Endothelial cell (in vitro differentiated cells): ENCODE measurements around the gene KSR2. TPM values are rescaled to one million over a fixed set of nuclear protein-coding genes. Genes with fewer than 3 reads are reported as not detected.

ENCODE experiments used
- DNase-seq: peaks from one replicate; pipeline ENCODE4 v3.0.0; 2021; ENCODE audit warnings: low spot score
- H3K27ac Mint-ChIP-seq: one replicate; pipeline ENCODE4 v1.8.0; 2021; ENCODE audit warnings: mixed read lengths, inconsistent platforms; ENCODE audit not compliant: unreplicated experiment
- H3K27me3 Mint-ChIP-seq: one replicate; pipeline ENCODE4 v1.8.0; 2021; ENCODE audit warnings: mild to moderate bottlenecking, moderate library complexity, mixed read lengths, inconsistent platforms; ENCODE audit not compliant: unreplicated experiment
- H3K36me3 Mint-ChIP-seq: one replicate; pipeline ENCODE4 v1.8.0; 2021; ENCODE audit warnings: mild to moderate bottlenecking, low read depth, mixed read lengths, inconsistent platforms; ENCODE audit not compliant: unreplicated experiment
- H3K4me1 Mint-ChIP-seq: one replicate; pipeline ENCODE4 v1.8.0; 2021; ENCODE audit warnings: mild to moderate bottlenecking, mixed read lengths, inconsistent platforms; ENCODE audit not compliant: unreplicated experiment
- H3K4me3 Mint-ChIP-seq: one replicate; pipeline ENCODE4 v1.8.0; 2021; ENCODE audit warnings: mild to moderate bottlenecking, mixed read lengths, inconsistent platforms; ENCODE audit not compliant: unreplicated experiment
- H3K9me3 Mint-ChIP-seq: one replicate; pipeline ENCODE4 v1.8.0; 2021; ENCODE audit warnings: mixed read lengths, inconsistent platforms; ENCODE audit not compliant: unreplicated experiment
- total RNA-seq: library from RNA; stranded (reverse); fragmentation: NEBNext Ultra II Directional; extraction: Animal tissue kit (Norgen Biotek cat#: 25700); gene quantifications from one replicate; pipeline ENCODE4 v1.2.1, GENCODE V29; 2021; ENCODE audit not compliant: unreplicated experiment
- TF ChIP-seq, protein P1 (sequence below): fragments of 200-600 bp; sonication (generic); IDR thresholded peaks from one replicate; pipeline ENCODE4 v1.5.0; 2021; ENCODE audit warnings: antibody characterized with exemption; ENCODE audit not compliant: unreplicated experiment

Gene KSR2
- total RNA-seq, 1 donor from 2014 or later: 0.05 TPM

- peaks cover 6% of the 10 kb centered on the region for H3K27me3 Mint-ChIP-seq
These were observed 179.4 kb downstream of the KSR2 start for GRCh38 chr12:117789195-117789912.

DNA sequence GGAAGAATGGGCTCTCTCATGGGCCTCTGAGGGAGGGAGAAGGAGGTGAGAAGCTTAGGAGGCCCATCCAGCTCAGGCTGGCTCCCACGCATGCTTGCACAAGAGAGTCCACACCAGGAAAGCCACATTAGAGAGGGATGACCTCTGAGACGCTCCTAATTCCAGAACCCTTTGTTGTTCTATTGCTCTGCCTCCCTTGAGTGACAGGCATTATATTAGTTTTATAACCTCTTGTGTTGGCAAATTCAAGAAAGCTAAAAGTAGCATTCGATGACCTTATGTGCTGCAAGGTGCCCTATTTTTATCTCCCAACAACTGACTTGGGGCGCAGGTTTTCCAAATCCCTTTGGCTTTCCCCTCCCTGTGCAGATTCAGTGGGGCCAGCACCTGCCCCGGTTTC lies 190.1 kb downstream of the KSR2 start:
- Mint-ChIP-seq H3K4me1 (no peaks in the 10 kb centered on the region), H3K9me3 (no peaks in the 10 kb centered on the region), H3K4me3 (no peak overlapping the region), H3K27ac (no peak overlapping the region), H3K27me3 (no peaks in the 10 kb centered on the region), H3K36me3 (no peaks in the 10 kb centered on the region)
- no peak for DNase-seq
- TF ChIP-seq, protein P1, sequence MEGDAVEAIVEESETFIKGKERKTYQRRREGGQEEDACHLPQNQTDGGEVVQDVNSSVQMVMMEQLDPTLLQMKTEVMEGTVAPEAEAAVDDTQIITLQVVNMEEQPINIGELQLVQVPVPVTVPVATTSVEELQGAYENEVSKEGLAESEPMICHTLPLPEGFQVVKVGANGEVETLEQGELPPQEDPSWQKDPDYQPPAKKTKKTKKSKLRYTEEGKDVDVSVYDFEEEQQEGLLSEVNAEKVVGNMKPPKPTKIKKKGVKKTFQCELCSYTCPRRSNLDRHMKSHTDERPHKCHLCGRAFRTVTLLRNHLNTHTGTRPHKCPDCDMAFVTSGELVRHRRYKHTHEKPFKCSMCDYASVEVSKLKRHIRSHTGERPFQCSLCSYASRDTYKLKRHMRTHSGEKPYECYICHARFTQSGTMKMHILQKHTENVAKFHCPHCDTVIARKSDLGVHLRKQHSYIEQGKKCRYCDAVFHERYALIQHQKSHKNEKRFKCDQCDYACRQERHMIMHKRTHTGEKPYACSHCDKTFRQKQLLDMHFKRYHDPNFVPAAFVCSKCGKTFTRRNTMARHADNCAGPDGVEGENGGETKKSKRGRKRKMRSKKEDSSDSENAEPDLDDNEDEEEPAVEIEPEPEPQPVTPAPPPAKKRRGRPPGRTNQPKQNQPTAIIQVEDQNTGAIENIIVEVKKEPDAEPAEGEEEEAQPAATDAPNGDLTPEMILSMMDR: no peak

More at GRCh38 chr12:117789195-117789912, 179.4 kb downstream of the KSR2 start:
- H3K9me3 Mint-ChIP-seq: no peaks in the 10 kb centered on the region
- no peaks in the 10 kb centered on the region for H3K4me1 Mint-ChIP-seq
- no peak overlapping the region for H3K4me3 Mint-ChIP-seq
- H3K36me3 Mint-ChIP-seq: no peaks in the 10 kb centered on the region
- DNase-seq: no peak
- TF ChIP-seq, protein P1: no peak
- no peak overlapping the region for H3K27ac Mint-ChIP-seq

GRCh38 chr12:117774941-117775775 lies 193.6 kb downstream of the KSR2 start:
- Mint-ChIP-seq H3K27ac (no peak overlapping the region), H3K9me3 (no peaks in the 10 kb centered on the region), H3K4me3 (no peak overlapping the region), H3K36me3 (no peaks in the 10 kb centered on the region), H3K27me3 (no peaks in the 10 kb centered on the region), H3K4me1 (no peaks in the 10 kb centered on the region)
- TF ChIP-seq, protein P1: no peak
- no peak for DNase-seq

DNA sequence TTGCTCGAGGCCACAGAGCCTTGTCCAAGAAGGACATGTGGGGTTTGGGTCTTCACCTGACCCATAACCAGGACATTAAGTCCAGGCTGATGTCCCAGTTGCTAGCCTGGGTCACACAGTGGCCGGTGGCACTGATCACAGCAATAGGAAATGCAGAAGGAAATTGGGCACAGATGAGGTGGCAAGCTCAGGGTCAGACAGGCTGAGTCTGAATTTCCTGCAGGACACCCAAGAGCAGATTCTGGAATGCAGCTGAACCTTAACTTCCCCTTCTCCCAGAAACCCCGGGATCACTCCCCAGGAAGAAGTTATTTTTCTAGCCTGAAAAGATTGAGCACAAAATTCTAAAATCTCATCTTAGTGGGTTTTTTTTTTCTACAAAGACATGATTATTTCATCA lies 199.9 kb downstream of the KSR2 start:
- H3K4me3 Mint-ChIP-seq: no peak overlapping the region
- peaks cover 7% of the 10 kb centered on the region for H3K27me3 Mint-ChIP-seq
- H3K4me1 Mint-ChIP-seq: peaks cover 9% of the 10 kb centered on the region
- TF ChIP-seq, protein P1: no peak
- no peaks in the 10 kb centered on the region for H3K9me3 Mint-ChIP-seq
- no peaks in the 10 kb centered on the region for H3K36me3 Mint-ChIP-seq
- no peak overlapping the region for H3K27ac Mint-ChIP-seq
- no peak for DNase-seq

- H3K4me3 Mint-ChIP-seq: no peak overlapping the region
- H3K27ac Mint-ChIP-seq: no peak overlapping the region
- no peaks in the 10 kb centered on the region for H3K36me3 Mint-ChIP-seq
- peaks cover 9% of the 10 kb centered on the region for H3K27me3 Mint-ChIP-seq
- peaks cover 16% of the 10 kb centered on the region for H3K4me1 Mint-ChIP-seq
- no peak for DNase-seq
- TF ChIP-seq, protein P1: no peak
- no peaks in the 10 kb centered on the region for H3K9me3 Mint-ChIP-seq
These were observed 202.8 kb downstream of the KSR2 start for GRCh38 chr12:117766008-117766407.
